GM12878 (cell line): ENCODE measurements around the gene C20orf173. TPM values are rescaled to one million over a fixed set of nuclear protein-coding genes. Genes with fewer than 3 reads are reported as not detected.

Experiments
- CBFB ChIP-seq: IDR thresholded peaks from 2 replicates; pipeline ENCODE4 v1.6.1; 2016; ENCODE audit warnings: antibody characterized with exemption, low read depth
- CBX5 ChIP-seq: sonication (generic); IDR thresholded peaks from 2 replicates; pipeline ENCODE4 v1.6.1; 2016; ENCODE audit warnings: low read depth, moderate library complexity, mild to moderate bottlenecking, inconsistent platforms
- FOXM1 ChIP-seq: IDR thresholded peaks from 2 replicates; pipeline ENCODE4 v1.6.1; 2012; ENCODE audit warnings: low read depth, mild to moderate bottlenecking, inconsistent platforms, low read length, moderate library complexity
- GATAD2B ChIP-seq: fragments of 450-650 bp; conservative IDR thresholded peaks from 2 replicates; pipeline ENCODE4 v1.6.1; 2017; ENCODE audit warnings: low read depth, mild to moderate bottlenecking, moderate library complexity
- IKZF2 ChIP-seq, 2 experiments: fragments of 450-650 bp; IDR thresholded peaks; 2 replicates each; pipeline ENCODE4 v1.6.1; 2017; ENCODE audit warnings: mild to moderate bottlenecking in 2 of 2, moderate library complexity in 2 of 2
- NFXL1 ChIP-seq: fragments of 450-650 bp; IDR thresholded peaks from 2 replicates; pipeline ENCODE4 v1.6.1; 2017; ENCODE audit warnings: antibody characterized with exemption, mild to moderate bottlenecking, borderline replicate concordance
- PAX8 ChIP-seq: fragments of 450-650 bp; IDR thresholded peaks from 2 replicates; pipeline ENCODE4 v1.6.1; 2017; ENCODE audit warnings: mild to moderate bottlenecking, moderate library complexity
- POU2F2 ChIP-seq: IDR thresholded peaks from 3 replicates; pipeline ENCODE4 v1.6.1; 2011; ENCODE audit warnings: low read depth, mild to moderate bottlenecking, low read length, borderline replicate concordance
- SMAD5 ChIP-seq: IDR thresholded peaks from 2 replicates; pipeline ENCODE4 v1.6.1; 2016; ENCODE audit warnings: antibody characterized with exemption, low read depth
- SREBF1 ChIP-seq: IDR thresholded peaks from 2 replicates; pipeline ENCODE4 v1.6.1; 2012; ENCODE audit warnings: mild to moderate bottlenecking, low read length
- STAT3 ChIP-seq: IDR thresholded peaks from 2 replicates; pipeline ENCODE4 v1.6.1; 2011; ENCODE audit warnings: low read depth, low read length, improper control_type of control experiment
- polyA plus RNA-seq, 11 experiments: library from polyadenylated mRNA; depleted of rRNA in 4 of 11; unstranded in 6 of 11; stranded (reverse) in 5 of 11; fragments of >200 nt; fragmentation: Nextera tagmentation in 4 of 11; fragmentation: Illumina TruSeq in 1 of 11; extraction: Ambion mirVana in 4 of 11; extraction: Trizol in 1 of 11; gene quantifications; 1 replicate in 1 of 11; 2 replicates in 10 of 11; pipeline versions ENCODE4 v1.2.1 to v1.2.3, GENCODE V29; 2011 to 2016; ENCODE audit warnings: inconsistent platforms in 2 of 11, missing spikeins in 2 of 11, low read depth in 1 of 11
- total RNA-seq, 4 experiments: library from RNA; depleted of rRNA in 3 of 4; stranded (reverse); fragments of >200 nt in 3 of 4; fragmentation: Illumina TruSeq in 1 of 4; extraction: Trizol in 1 of 4; gene quantifications; 2 replicates each; pipeline versions ENCODE4 v1.2.1 to v1.2.3, GENCODE V29; 2013 to 2021
- TF ChIP-seq, protein P1 (sequence below), 3 experiments: IDR thresholded peaks in 2 of 3; conservative IDR thresholded peaks in 1 of 3; 2 replicates each; pipeline ENCODE4 v1.5.1; 2011; ENCODE audit warnings: low read depth in 3 of 3, low read length in 3 of 3, mild to moderate bottlenecking in 3 of 3, control low read depth in 2 of 3, moderate library complexity in 2 of 3, inconsistent platforms in 1 of 3, mixed read lengths in 1 of 3; ENCODE audit not compliant: control insufficient read depth in 2 of 3, insufficient read depth in 1 of 3; ENCODE audit errors: extremely low read depth in 1 of 3
- TF ChIP-seq, protein P2 (sequence below): fragments of 450-650 bp; IDR thresholded peaks from 2 replicates; pipeline ENCODE4 v1.6.1; 2018; ENCODE audit warnings: borderline replicate concordance, mild to moderate bottlenecking; ENCODE audit not compliant: partially characterized antibody
- TF ChIP-seq, protein P3 (sequence below): fragments of 450-650 bp; IDR thresholded peaks from 2 replicates; pipeline ENCODE4 v1.6.1; 2017; ENCODE audit warnings: mild to moderate bottlenecking, moderate library complexity
- TF ChIP-seq, protein P4 (sequence below): fragments of 450-650 bp; IDR thresholded peaks from 2 replicates; pipeline ENCODE4 v1.6.1; 2017; ENCODE audit warnings: mild to moderate bottlenecking
- TF ChIP-seq, protein P5 (sequence below): fragments of 450-650 bp; IDR thresholded peaks from 2 replicates; pipeline ENCODE4 v1.6.1; 2017; ENCODE audit warnings: borderline replicate concordance
- TF ChIP-seq, protein P6 (sequence below): IDR thresholded peaks from 2 replicates; pipeline ENCODE4 v1.6.1; 2012; ENCODE audit warnings: low read depth, low read length, improper control_type of control experiment

Gene C20orf173
- total and polyA plus RNA-seq, 10 of the 15 experiments (the other 5 are each of a cell fraction or from before 2014, with no cell fraction given): not detected

DNA sequence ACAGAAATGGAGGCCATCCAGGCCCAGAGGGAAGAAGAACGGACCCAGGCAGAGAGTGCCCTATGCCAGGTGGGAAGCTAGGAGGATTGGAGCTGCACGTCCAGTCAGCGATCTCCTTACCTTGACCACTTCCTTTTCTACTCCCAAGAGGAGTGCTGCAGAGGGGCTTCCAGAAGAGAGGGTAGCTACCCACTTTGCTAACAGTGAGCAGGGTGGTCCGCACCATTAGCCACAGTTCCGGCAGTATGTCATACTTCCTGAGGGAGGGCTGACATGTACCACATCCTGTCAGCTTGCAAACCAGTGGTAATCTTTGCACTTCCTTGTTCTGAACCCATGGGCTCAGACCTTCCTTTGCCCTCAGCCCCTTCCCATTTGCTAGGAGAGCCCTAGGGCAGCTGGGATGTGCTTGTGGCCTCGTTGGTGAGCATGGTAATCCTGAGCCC, 38.7 kb downstream of the C20orf173 start (continued):
- TF ChIP-seq, protein P1, sequence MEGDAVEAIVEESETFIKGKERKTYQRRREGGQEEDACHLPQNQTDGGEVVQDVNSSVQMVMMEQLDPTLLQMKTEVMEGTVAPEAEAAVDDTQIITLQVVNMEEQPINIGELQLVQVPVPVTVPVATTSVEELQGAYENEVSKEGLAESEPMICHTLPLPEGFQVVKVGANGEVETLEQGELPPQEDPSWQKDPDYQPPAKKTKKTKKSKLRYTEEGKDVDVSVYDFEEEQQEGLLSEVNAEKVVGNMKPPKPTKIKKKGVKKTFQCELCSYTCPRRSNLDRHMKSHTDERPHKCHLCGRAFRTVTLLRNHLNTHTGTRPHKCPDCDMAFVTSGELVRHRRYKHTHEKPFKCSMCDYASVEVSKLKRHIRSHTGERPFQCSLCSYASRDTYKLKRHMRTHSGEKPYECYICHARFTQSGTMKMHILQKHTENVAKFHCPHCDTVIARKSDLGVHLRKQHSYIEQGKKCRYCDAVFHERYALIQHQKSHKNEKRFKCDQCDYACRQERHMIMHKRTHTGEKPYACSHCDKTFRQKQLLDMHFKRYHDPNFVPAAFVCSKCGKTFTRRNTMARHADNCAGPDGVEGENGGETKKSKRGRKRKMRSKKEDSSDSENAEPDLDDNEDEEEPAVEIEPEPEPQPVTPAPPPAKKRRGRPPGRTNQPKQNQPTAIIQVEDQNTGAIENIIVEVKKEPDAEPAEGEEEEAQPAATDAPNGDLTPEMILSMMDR (IDR thresholded peaks at IDR 0.05 in 2 of 3, conservative IDR thresholded peaks at IDR 0.05 in 1 of 3; ENCODE audit: control insufficient read depth in 2 of 3, extremely low read depth in 1 of 3, insufficient read depth in 1 of 3, low read depth in 3 of 3, low read length in 3 of 3): no peak
- no peak for TF ChIP-seq CBX5
- TF ChIP-seq POU2F2: peak; percentile 47; the same call in 2 of the 3 replicates
- peak; percentile 44 to 47; a peak in 2 of 4 replicates for TF ChIP-seq IKZF2 (IDR thresholded peaks at IDR 0.05)
- TF ChIP-seq STAT3: no peak
- peak; percentile 78; the same call in 1 of the 2 replicates for TF ChIP-seq SMAD5
- peak; percentile 66; the same call in 1 of the 2 replicates for TF ChIP-seq CBFB
- no peak for TF ChIP-seq PAX8
- TF ChIP-seq, protein P2, sequence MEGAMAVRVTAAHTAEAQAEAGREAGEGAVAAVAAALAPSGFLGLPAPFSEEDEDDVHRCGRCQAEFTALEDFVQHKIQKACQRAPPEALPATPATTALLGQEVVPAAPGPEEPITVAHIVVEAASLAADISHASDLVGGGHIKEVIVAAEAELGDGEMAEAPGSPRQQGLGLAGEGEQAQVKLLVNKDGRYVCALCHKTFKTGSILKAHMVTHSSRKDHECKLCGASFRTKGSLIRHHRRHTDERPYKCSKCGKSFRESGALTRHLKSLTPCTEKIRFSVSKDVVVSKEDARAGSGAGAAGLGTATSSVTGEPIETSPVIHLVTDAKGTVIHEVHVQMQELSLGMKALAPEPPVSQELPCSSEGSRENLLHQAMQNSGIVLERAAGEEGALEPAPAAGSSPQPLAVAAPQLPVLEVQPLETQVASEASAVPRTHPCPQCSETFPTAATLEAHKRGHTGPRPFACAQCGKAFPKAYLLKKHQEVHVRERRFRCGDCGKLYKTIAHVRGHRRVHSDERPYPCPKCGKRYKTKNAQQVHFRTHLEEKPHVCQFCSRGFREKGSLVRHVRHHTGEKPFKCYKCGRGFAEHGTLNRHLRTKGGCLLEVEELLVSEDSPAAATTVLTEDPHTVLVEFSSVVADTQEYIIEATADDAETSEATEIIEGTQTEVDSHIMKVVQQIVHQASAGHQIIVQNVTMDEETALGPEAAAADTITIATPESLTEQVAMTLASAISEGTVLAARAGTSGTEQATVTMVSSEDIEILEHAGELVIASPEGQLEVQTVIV: peak; percentile 68
- TF ChIP-seq SREBF1: no peak
- TF ChIP-seq GATAD2B: peak; percentile 65; the same call in 1 of the 2 replicates
- no peak for TF ChIP-seq FOXM1
- TF ChIP-seq, protein P3, sequence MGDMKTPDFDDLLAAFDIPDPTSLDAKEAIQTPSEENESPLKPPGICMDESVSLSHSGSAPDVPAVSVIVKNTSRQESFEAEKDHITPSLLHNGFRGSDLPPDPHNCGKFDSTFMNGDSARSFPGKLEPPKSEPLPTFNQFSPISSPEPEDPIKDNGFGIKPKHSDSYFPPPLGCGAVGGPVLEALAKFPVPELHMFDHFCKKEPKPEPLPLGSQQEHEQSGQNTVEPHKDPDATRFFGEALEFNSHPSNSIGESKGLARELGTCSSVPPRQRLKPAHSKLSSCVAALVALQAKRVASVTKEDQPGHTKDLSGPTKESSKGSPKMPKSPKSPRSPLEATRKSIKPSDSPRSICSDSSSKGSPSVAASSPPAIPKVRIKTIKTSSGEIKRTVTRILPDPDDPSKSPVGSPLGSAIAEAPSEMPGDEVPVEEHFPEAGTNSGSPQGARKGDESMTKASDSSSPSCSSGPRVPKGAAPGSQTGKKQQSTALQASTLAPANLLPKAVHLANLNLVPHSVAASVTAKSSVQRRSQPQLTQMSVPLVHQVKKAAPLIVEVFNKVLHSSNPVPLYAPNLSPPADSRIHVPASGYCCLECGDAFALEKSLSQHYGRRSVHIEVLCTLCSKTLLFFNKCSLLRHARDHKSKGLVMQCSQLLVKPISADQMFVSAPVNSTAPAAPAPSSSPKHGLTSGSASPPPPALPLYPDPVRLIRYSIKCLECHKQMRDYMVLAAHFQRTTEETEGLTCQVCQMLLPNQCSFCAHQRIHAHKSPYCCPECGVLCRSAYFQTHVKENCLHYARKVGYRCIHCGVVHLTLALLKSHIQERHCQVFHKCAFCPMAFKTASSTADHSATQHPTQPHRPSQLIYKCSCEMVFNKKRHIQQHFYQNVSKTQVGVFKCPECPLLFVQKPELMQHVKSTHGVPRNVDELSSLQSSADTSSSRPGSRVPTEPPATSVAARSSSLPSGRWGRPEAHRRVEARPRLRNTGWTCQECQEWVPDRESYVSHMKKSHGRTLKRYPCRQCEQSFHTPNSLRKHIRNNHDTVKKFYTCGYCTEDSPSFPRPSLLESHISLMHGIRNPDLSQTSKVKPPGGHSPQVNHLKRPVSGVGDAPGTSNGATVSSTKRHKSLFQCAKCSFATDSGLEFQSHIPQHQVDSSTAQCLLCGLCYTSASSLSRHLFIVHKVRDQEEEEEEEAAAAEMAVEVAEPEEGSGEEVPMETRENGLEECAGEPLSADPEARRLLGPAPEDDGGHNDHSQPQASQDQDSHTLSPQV: 0 out of 2 replicates have a peak, but pooled peaks have one; percentile 12
- TF ChIP-seq, protein P4, sequence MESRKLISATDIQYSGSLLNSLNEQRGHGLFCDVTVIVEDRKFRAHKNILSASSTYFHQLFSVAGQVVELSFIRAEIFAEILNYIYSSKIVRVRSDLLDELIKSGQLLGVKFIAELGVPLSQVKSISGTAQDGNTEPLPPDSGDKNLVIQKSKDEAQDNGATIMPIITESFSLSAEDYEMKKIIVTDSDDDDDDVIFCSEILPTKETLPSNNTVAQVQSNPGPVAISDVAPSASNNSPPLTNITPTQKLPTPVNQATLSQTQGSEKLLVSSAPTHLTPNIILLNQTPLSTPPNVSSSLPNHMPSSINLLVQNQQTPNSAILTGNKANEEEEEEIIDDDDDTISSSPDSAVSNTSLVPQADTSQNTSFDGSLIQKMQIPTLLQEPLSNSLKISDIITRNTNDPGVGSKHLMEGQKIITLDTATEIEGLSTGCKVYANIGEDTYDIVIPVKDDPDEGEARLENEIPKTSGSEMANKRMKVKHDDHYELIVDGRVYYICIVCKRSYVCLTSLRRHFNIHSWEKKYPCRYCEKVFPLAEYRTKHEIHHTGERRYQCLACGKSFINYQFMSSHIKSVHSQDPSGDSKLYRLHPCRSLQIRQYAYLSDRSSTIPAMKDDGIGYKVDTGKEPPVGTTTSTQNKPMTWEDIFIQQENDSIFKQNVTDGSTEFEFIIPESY: no peak
- TF ChIP-seq, protein P5, sequence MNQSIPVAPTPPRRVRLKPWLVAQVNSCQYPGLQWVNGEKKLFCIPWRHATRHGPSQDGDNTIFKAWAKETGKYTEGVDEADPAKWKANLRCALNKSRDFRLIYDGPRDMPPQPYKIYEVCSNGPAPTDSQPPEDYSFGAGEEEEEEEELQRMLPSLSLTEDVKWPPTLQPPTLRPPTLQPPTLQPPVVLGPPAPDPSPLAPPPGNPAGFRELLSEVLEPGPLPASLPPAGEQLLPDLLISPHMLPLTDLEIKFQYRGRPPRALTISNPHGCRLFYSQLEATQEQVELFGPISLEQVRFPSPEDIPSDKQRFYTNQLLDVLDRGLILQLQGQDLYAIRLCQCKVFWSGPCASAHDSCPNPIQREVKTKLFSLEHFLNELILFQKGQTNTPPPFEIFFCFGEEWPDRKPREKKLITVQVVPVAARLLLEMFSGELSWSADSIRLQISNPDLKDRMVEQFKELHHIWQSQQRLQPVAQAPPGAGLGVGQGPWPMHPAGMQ: no peak
- TF ChIP-seq NFXL1: no peak
- TF ChIP-seq, protein P6, sequence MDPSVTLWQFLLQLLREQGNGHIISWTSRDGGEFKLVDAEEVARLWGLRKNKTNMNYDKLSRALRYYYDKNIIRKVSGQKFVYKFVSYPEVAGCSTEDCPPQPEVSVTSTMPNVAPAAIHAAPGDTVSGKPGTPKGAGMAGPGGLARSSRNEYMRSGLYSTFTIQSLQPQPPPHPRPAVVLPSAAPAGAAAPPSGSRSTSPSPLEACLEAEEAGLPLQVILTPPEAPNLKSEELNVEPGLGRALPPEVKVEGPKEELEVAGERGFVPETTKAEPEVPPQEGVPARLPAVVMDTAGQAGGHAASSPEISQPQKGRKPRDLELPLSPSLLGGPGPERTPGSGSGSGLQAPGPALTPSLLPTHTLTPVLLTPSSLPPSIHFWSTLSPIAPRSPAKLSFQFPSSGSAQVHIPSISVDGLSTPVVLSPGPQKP: peak; percentile 61
